ENCODE results near the gene OLA1.

The OLA1 gene

GRCh38 chr2:174281736-174282135, 33.4 kb upstream of the OLA1 start:
- no peak for TF ChIP-seq REST (IDR thresholded peaks at IDR 0.05; ENCODE audit: insufficient read depth in 1 of 2, low read depth in 2 of 2, low read length in 2 of 2)
- no peak for TF ChIP-seq FOXP2 (optimal IDR thresholded peaks at IDR 0.05; ENCODE audit: borderline replicate concordance, extremely low read depth, extremely low read length, insufficient read depth)
- TF ChIP-seq SIN3A (IDR thresholded peaks at IDR 0.05; ENCODE audit: borderline replicate concordance, insufficient read depth, low read length) = no peak
- no peak for TF ChIP-seq TAF1 (IDR thresholded peaks at IDR 0.05; ENCODE audit: borderline replicate concordance, insufficient read depth, low read length)
- no peak for TF ChIP-seq POLR2AphosphoS5 (IDR thresholded peaks at IDR 0.05; ENCODE audit: low read depth, low read length)

- TF ChIP-seq POLR2AphosphoS5 (IDR thresholded peaks at IDR 0.05; ENCODE audit: low read depth, low read length) (no peak), REST (IDR thresholded peaks at IDR 0.05; ENCODE audit: insufficient read depth in 1 of 2, low read depth in 2 of 2, low read length in 2 of 2) (no peak), TAF1 (IDR thresholded peaks at IDR 0.05; ENCODE audit: borderline replicate concordance, insufficient read depth, low read length) (no peak), FOXP2 (optimal IDR thresholded peaks at IDR 0.05; ENCODE audit: borderline replicate concordance, extremely low read depth, extremely low read length, insufficient read depth) (no peak), SIN3A (IDR thresholded peaks at IDR 0.05; ENCODE audit: borderline replicate concordance, insufficient read depth, low read length) (no peak)
These were observed 32.3 kb upstream of the OLA1 start for GRCh38 chr2:174280596-174280995.

GRCh38 chr2:174266288-174266687, 18.0 kb upstream of the OLA1 start:
- TF ChIP-seq POLR2AphosphoS5 (IDR thresholded peaks at IDR 0.05; ENCODE audit: low read depth, low read length) (no peak), TAF1 (IDR thresholded peaks at IDR 0.05; ENCODE audit: borderline replicate concordance, insufficient read depth, low read length) (no peak)

- TF ChIP-seq FOXP2 (optimal IDR thresholded peaks at IDR 0.05; ENCODE audit: borderline replicate concordance, extremely low read depth, extremely low read length, insufficient read depth) (no peak), SIN3A (IDR thresholded peaks at IDR 0.05; ENCODE audit: borderline replicate concordance, insufficient read depth, low read length) (no peak), TAF1 (IDR thresholded peaks at IDR 0.05; ENCODE audit: borderline replicate concordance, insufficient read depth, low read length) (no peak), POLR2AphosphoS5 (IDR thresholded peaks at IDR 0.05; ENCODE audit: low read depth, low read length) (no peak)
These were observed 15.7 kb upstream of the OLA1 start for GRCh38 chr2:174263997-174264396.

- no peak for TF ChIP-seq POLR2AphosphoS5 (IDR thresholded peaks at IDR 0.05; ENCODE audit: low read depth, low read length)
- TF ChIP-seq REST (IDR thresholded peaks at IDR 0.05; ENCODE audit: insufficient read depth in 1 of 2, low read depth in 2 of 2, low read length in 2 of 2) = no peak
- TF ChIP-seq TAF1 (IDR thresholded peaks at IDR 0.05; ENCODE audit: borderline replicate concordance, insufficient read depth, low read length) = no peak
- no peak for TF ChIP-seq FOXP2 (optimal IDR thresholded peaks at IDR 0.05; ENCODE audit: borderline replicate concordance, extremely low read depth, extremely low read length, insufficient read depth)
- no peak for TF ChIP-seq SIN3A (IDR thresholded peaks at IDR 0.05; ENCODE audit: borderline replicate concordance, insufficient read depth, low read length)
These were observed 11.6 kb upstream of the OLA1 start for GRCh38 chr2:174259981-174260380.

- TF ChIP-seq REST (IDR thresholded peaks at IDR 0.05; ENCODE audit: insufficient read depth in 1 of 2, low read depth in 2 of 2, low read length in 2 of 2) (no peak), SIN3A (IDR thresholded peaks at IDR 0.05; ENCODE audit: borderline replicate concordance, insufficient read depth, low read length) (no peak), POLR2AphosphoS5 (IDR thresholded peaks at IDR 0.05; ENCODE audit: low read depth, low read length) (no peak), FOXP2 (optimal IDR thresholded peaks at IDR 0.05; ENCODE audit: borderline replicate concordance, extremely low read depth, extremely low read length, insufficient read depth) (no peak)
These were observed 5.9 kb upstream of the OLA1 start for GRCh38 chr2:174254267-174254666.

Measured in PFSK-1 (cell line).